HEK293 (cell line): Measurements from ENCODE around the gene SAFB.

Experiments
- CTCF ChIA-PET: fragments of 350-600 bp; formaldehyde crosslinking; extraction: SDS; loops from one replicate; lab custom pipeline; 2021; ENCODE audit warnings: antibody characterized with exemption; lab: Yijun Ruan, JAX
- POLR2A ChIA-PET: fragments of 300-600 bp; formaldehyde crosslinking; extraction: SDS; loops from one replicate; lab custom pipeline; 2020; ENCODE audit warnings: antibody characterized with exemption, inconsistent platforms; lab: Yijun Ruan, JAX
- H3K27ac ChIP-seq: fragments of 200-500 bp; sonication (Bioruptor generic); 2 replicates; pipeline ENCODE4 v1.5.1; 2014; ENCODE audit warnings: low read depth, low read length, control low read depth, inconsistent platforms; ENCODE audit errors: extremely low read depth
- H3K36me3 ChIP-seq, 2 experiments: fragments of 200-500 bp in 1 of 2; sonication (Bioruptor generic) in 1 of 2; 1 replicate in 1 of 2; 2 replicates in 1 of 2; pipeline ENCODE4 v1.5.1; 2014 to 2017; ENCODE audit warnings: inconsistent platforms in 2 of 2, low read length in 2 of 2; ENCODE audit not compliant: control insufficient read depth in 2 of 2, insufficient read depth in 1 of 2
- H3K4me1 ChIP-seq: fragments of 200-500 bp; sonication (Bioruptor generic); 2 replicates; pipeline ENCODE4 v1.5.1; 2014; ENCODE audit warnings: mild to moderate bottlenecking, low read length, inconsistent platforms; ENCODE audit not compliant: control insufficient read depth, insufficient read depth
- H3K4me3 ChIP-seq: 2 replicates; pipeline ENCODE4 v1.5.1; 2011; ENCODE audit warnings: low read depth, mild to moderate bottlenecking, control low read depth, low read length, moderate library complexity
- H3K9me3 ChIP-seq: fragments of 200-500 bp; sonication (Bioruptor generic); 2 replicates; pipeline ENCODE4 v1.5.1; 2014; ENCODE audit warnings: low read depth, low read length, inconsistent platforms; ENCODE audit not compliant: control insufficient read depth, insufficient read depth
- BCL6B ChIP-seq: fragments of 450-650 bp; formaldehyde crosslinking; IDR thresholded peaks from 2 replicates; pipeline ENCODE4 v1.5.1; 2017; ENCODE audit warnings: missing biosample characterization, missing genetic modification characterization
- INSM2 ChIP-seq: fragments of 450-650 bp; formaldehyde crosslinking; IDR thresholded peaks from 2 replicates; pipeline ENCODE4 v1.5.1; 2016; ENCODE audit warnings: missing biosample characterization, missing genetic modification characterization
- KLF1 ChIP-seq: fragments of 450-650 bp; formaldehyde crosslinking; IDR thresholded peaks from 2 replicates; pipeline ENCODE4 v1.5.1; 2016; ENCODE audit warnings: missing biosample characterization, missing genetic modification characterization
- PRDM1 ChIP-seq: fragments of 450-650 bp; formaldehyde crosslinking; IDR thresholded peaks from 2 replicates; pipeline ENCODE4; 2016; ENCODE audit warnings: missing biosample characterization, missing genetic modification characterization
- SCRT2 ChIP-seq: fragments of 450-650 bp; formaldehyde crosslinking; IDR thresholded peaks from 2 replicates; pipeline ENCODE4 v1.5.1; 2016; ENCODE audit warnings: missing biosample characterization, missing genetic modification characterization
- ZBTB7A ChIP-seq: fragments of 450-650 bp; formaldehyde crosslinking; IDR thresholded peaks from 2 replicates; pipeline ENCODE4 v1.5.1; 2016; ENCODE audit warnings: low read depth, missing biosample characterization, missing genetic modification characterization
- ZNF132 ChIP-seq: fragments of 450-650 bp; formaldehyde crosslinking; IDR thresholded peaks from 2 replicates; pipeline ENCODE4 v1.5.1; 2017; ENCODE audit warnings: missing biosample characterization, missing genetic modification characterization, borderline replicate concordance
- ZNF16 ChIP-seq: fragments of 450-650 bp; formaldehyde crosslinking; IDR thresholded peaks from 2 replicates; pipeline ENCODE4 v1.5.1; 2016; ENCODE audit warnings: low read depth, missing biosample characterization, missing genetic modification characterization
- ZNF19 ChIP-seq: fragments of 450-650 bp; formaldehyde crosslinking; IDR thresholded peaks from 2 replicates; pipeline ENCODE4; 2016; ENCODE audit warnings: missing biosample characterization, missing genetic modification characterization, low read depth
- ZNF221 ChIP-seq: fragments of 450-650 bp; formaldehyde crosslinking; IDR thresholded peaks from 2 replicates; pipeline ENCODE4 v1.5.1; 2017; ENCODE audit warnings: missing biosample characterization, missing genetic modification characterization, borderline replicate concordance
- ZNF223 ChIP-seq: fragments of 450-650 bp; formaldehyde crosslinking; IDR thresholded peaks from 2 replicates; pipeline ENCODE4 v1.5.1; 2016; ENCODE audit warnings: missing biosample characterization, missing genetic modification characterization
- ZNF292 ChIP-seq: fragments of 450-650 bp; formaldehyde crosslinking; IDR thresholded peaks from 2 replicates; pipeline ENCODE4 v1.5.1; 2016; ENCODE audit warnings: low read depth, missing biosample characterization, missing genetic modification characterization, borderline replicate concordance
- ZNF362 ChIP-seq: fragments of 450-650 bp; formaldehyde crosslinking; IDR thresholded peaks from 2 replicates; pipeline ENCODE4 v1.5.1; 2016; ENCODE audit warnings: missing biosample characterization, missing genetic modification characterization
- ZNF394 ChIP-seq: fragments of 450-650 bp; formaldehyde crosslinking; IDR thresholded peaks from 2 replicates; pipeline ENCODE4 v1.5.1; 2016; ENCODE audit warnings: missing biosample characterization, missing genetic modification characterization, mild to moderate bottlenecking, moderate library complexity, borderline replicate concordance
- ZNF404 ChIP-seq: fragments of 450-650 bp; formaldehyde crosslinking; IDR thresholded peaks from 2 replicates; pipeline ENCODE4 v1.5.1; 2017; ENCODE audit warnings: missing biosample characterization, missing genetic modification characterization
- ZNF639 ChIP-seq: fragments of 450-650 bp; formaldehyde crosslinking; IDR thresholded peaks from 2 replicates; pipeline ENCODE4 v1.5.1; 2016; ENCODE audit warnings: missing biosample characterization, missing genetic modification characterization
- ZNF658 ChIP-seq: fragments of 450-650 bp; formaldehyde crosslinking; IDR thresholded peaks from 2 replicates; pipeline ENCODE4; 2016; ENCODE audit warnings: missing biosample characterization, missing genetic modification characterization
- ZNF692 ChIP-seq: fragments of 450-650 bp; formaldehyde crosslinking; IDR thresholded peaks from 2 replicates; pipeline ENCODE4 v1.5.1; 2016; ENCODE audit warnings: missing biosample characterization, missing genetic modification characterization

The SAFB gene

GRCh38 chr19:5631567-5632240 is 8.8 kb downstream of the SAFB start:
- Histone ChIP-seq H3K4me3 (no peak overlapping the region), H3K36me3 (peaks cover 49 to 74% of the 10 kb centered on the region in 2 experiments), H3K4me1 (peaks cover 10% of the 10 kb centered on the region), H3K27ac (no peak overlapping the region), H3K9me3 (no peaks in the 10 kb centered on the region)
- CTCF ChIA-PET, result no interaction called here
- POLR2A ChIA-PET, result interaction anchor here (0.7 kb wide), 1 partner anchor 9 kb away, joined by 3 read pairs; the partner anchor contains the start of genes SAFB and SAFB2
- TF ChIP-seq ZNF223 (tag by site-specific recombination), result no peak
- no peak for TF ChIP-seq PRDM1 (tag by site-specific recombination)
- no peak for TF ChIP-seq ZNF19 (tag by site-specific recombination)
- no peak for TF ChIP-seq ZNF362

- H3K4me3 ChIP-seq, result no peak overlapping the region
- H3K27ac ChIP-seq, result no peak overlapping the region
- TF ChIP-seq INSM2, result no peak
- no peak for TF ChIP-seq KLF1
- TF ChIP-seq ZNF292 (tag by site-specific recombination), result no peak
- no peak for TF ChIP-seq ZNF639 (tag by site-specific recombination)
- no peak for TF ChIP-seq ZBTB7A (tag by site-specific recombination)
- no peak for TF ChIP-seq ZNF394
- no peak for TF ChIP-seq ZNF16 (tag by site-specific recombination)
- no peak for TF ChIP-seq ZNF132
- TF ChIP-seq ZNF404 (tag by site-specific recombination), result no peak
- no peak for TF ChIP-seq ZNF692 (tag by site-specific recombination)
- TF ChIP-seq ZNF221, result no peak
- no peak for TF ChIP-seq ZNF658
- no peak for TF ChIP-seq BCL6B (tag by site-specific recombination)
- TF ChIP-seq SCRT2, result no peak
- H3K4me1 ChIP-seq, result peaks cover 9% of the 10 kb centered on the region
- no peaks in the 10 kb centered on the region for H3K9me3 ChIP-seq
- H3K36me3 ChIP-seq, result peaks cover 44 to 69% of the 10 kb centered on the region in 2 experiments
- ChIA-PET CTCF (interaction anchor here (1.4 kb wide), 1 partner anchor 9 kb away, joined by 6 read pairs; the partner anchor contains the start of genes SAFB and SAFB2), POLR2A (no interaction called here)
Observed at GRCh38 chr19:5632241-5632612, 9.3 kb downstream of the SAFB start.
